ENCODE measurements around the gene SOX5. TPM values are rescaled to one million over a fixed set of nuclear protein-coding genes. Genes with fewer than 3 reads are reported as not detected.

SOX5 gene
- total and polyA plus RNA-seq, 2 donors: 0.64 to 2.0 TPM

DNA sequence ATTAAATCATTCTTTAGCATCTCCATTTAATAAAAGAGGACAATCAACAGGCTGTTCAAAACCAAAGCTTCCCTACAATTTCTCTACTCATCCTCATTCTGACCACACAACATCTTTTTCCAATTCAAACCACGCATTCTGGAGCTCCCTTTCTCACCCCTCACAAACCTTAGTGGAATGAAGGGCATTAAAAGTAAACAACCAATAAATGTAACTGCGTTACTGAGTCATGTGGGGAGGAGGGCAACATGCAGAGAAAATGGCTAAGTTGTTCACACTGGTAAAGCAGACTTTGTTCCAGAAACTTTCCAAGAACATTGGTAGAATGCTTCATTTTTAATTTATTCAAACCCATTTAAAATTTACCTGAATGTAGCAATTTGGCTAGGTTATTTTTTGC, 19.6 kb downstream of the SOX5 start:
- no peak for DNase-seq (ENCODE audit: low read depth in 6 of 9, low spot score in 9 of 9)
- H3K27me3 ChIP-seq (ENCODE audit: control insufficient read depth in 2 of 2, insufficient read depth in 1 of 2, low read length in 1 of 2): no peaks in the 10 kb centered on the region
- no peak overlapping the region for H3K4me3 ChIP-seq (ENCODE audit: low read length in 2 of 2)
- no peaks in the 10 kb centered on the region for H3K9me3 ChIP-seq (ENCODE audit: control insufficient read depth in 2 of 2, insufficient read depth in 1 of 2, low read length in 1 of 2)
- WGBS: 94% methylated on average over 2 of the region's 2 CpGs
- no peaks in the 10 kb centered on the region for H3K36me3 ChIP-seq (ENCODE audit: control insufficient read depth in 2 of 2, insufficient read depth in 2 of 2, low read length in 1 of 2)
- no peak overlapping the region for H3K27ac ChIP-seq (ENCODE audit: low read depth in 1 of 2, low read length in 1 of 2)
- H3K4me1 ChIP-seq (ENCODE audit: control insufficient read depth in 2 of 2, insufficient read depth in 2 of 2, low read length in 2 of 2): no peaks in the 10 kb centered on the region

GRCh38 chr12:23927907-23928306, 21.6 kb downstream of the SOX5 start:
- no peak for DNase-seq (ENCODE audit: low read depth in 6 of 9, low spot score in 9 of 9)
- 89% methylated on average over 3 of the region's 3 CpGs for WGBS
- H3K4me1 ChIP-seq (ENCODE audit: control insufficient read depth in 2 of 2, insufficient read depth in 2 of 2, low read length in 2 of 2): no peaks in the 10 kb centered on the region
- no peaks in the 10 kb centered on the region for H3K9me3 ChIP-seq (ENCODE audit: control insufficient read depth in 2 of 2, insufficient read depth in 1 of 2, low read length in 1 of 2)
- H3K27me3 ChIP-seq (ENCODE audit: control insufficient read depth in 2 of 2, insufficient read depth in 1 of 2, low read length in 1 of 2): no peaks in the 10 kb centered on the region
- no peaks in the 10 kb centered on the region for H3K36me3 ChIP-seq (ENCODE audit: control insufficient read depth in 2 of 2, insufficient read depth in 2 of 2, low read length in 1 of 2)
- H3K27ac ChIP-seq (ENCODE audit: low read depth in 1 of 2, low read length in 1 of 2): no peak overlapping the region
- no peak overlapping the region for H3K4me3 ChIP-seq (ENCODE audit: low read length in 2 of 2)

- Histone ChIP-seq H3K4me1 (ENCODE audit: control insufficient read depth in 2 of 2, insufficient read depth in 2 of 2, low read length in 2 of 2) (no peaks in the 10 kb centered on the region), H3K9me3 (ENCODE audit: control insufficient read depth in 2 of 2, insufficient read depth in 1 of 2, low read length in 1 of 2) (no peaks in the 10 kb centered on the region), H3K36me3 (ENCODE audit: control insufficient read depth in 2 of 2, insufficient read depth in 2 of 2, low read length in 1 of 2) (no peaks in the 10 kb centered on the region), H3K27me3 (ENCODE audit: control insufficient read depth in 2 of 2, insufficient read depth in 1 of 2, low read length in 1 of 2) (no peaks in the 10 kb centered on the region), H3K4me3 (ENCODE audit: low read length in 2 of 2) (no peak overlapping the region), H3K27ac (ENCODE audit: low read depth in 1 of 2, low read length in 1 of 2) (no peak overlapping the region)
- no peak for DNase-seq (ENCODE audit: low read depth in 6 of 9, low spot score in 9 of 9)
- WGBS: 86% methylated on average over 5 of the region's 5 CpGs
Observed at GRCh38 chr12:23921099-23921856, 28.2 kb downstream of the SOX5 start.

DNA sequence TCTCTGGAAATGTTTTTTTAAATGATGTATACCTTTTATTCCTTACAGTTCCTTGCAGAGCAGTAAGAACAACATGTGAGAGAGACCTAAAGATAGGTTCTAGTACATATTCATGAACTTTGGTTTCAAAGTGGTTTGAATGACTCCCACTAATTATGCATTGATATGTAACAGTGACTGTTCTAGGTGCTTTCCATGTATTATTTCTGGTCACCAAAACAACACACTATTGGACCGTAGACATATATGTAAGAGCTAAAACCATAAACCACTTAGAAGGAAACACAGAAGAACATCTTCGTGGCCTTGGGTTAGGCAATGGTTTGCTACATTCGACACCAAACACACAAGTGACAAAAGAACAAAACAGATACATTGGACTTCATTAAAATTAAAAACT, 37.9 kb downstream of the SOX5 start:
- Histone ChIP-seq H3K27ac (ENCODE audit: low read depth in 1 of 2, low read length in 1 of 2) (no peak overlapping the region), H3K36me3 (ENCODE audit: control insufficient read depth in 2 of 2, insufficient read depth in 2 of 2, low read length in 1 of 2) (no peaks in the 10 kb centered on the region)
- 96% methylated on average over 3 of the region's 3 CpGs for WGBS

GRCh38 chr12:23909551-23909950, 39.9 kb downstream of the SOX5 start:
- H3K36me3 ChIP-seq (ENCODE audit: control insufficient read depth in 2 of 2, insufficient read depth in 2 of 2, low read length in 1 of 2): no peaks in the 10 kb centered on the region
- no peak overlapping the region for H3K27ac ChIP-seq (ENCODE audit: low read depth in 1 of 2, low read length in 1 of 2)
- no peak for DNase-seq (ENCODE audit: low read depth in 6 of 9, low spot score in 9 of 9)
- no peaks in the 10 kb centered on the region for H3K4me1 ChIP-seq (ENCODE audit: control insufficient read depth in 2 of 2, insufficient read depth in 2 of 2, low read length in 2 of 2)
- no peak overlapping the region for H3K4me3 ChIP-seq (ENCODE audit: low read length in 2 of 2)
- no peaks in the 10 kb centered on the region for H3K9me3 ChIP-seq (ENCODE audit: control insufficient read depth in 2 of 2, insufficient read depth in 1 of 2, low read length in 1 of 2)
- no peaks in the 10 kb centered on the region for H3K27me3 ChIP-seq (ENCODE audit: control insufficient read depth in 2 of 2, insufficient read depth in 1 of 2, low read length in 1 of 2)
- WGBS: 91% methylated on average over 1 of the region's 1 CpG

More for the DNA sequence above, 37.9 kb downstream of the SOX5 start:
- Histone ChIP-seq H3K4me3 (ENCODE audit: low read length in 2 of 2) (no peak overlapping the region), H3K27me3 (ENCODE audit: control insufficient read depth in 2 of 2, insufficient read depth in 1 of 2, low read length in 1 of 2) (no peaks in the 10 kb centered on the region), H3K9me3 (ENCODE audit: control insufficient read depth in 2 of 2, insufficient read depth in 1 of 2, low read length in 1 of 2) (no peaks in the 10 kb centered on the region), H3K4me1 (ENCODE audit: control insufficient read depth in 2 of 2, insufficient read depth in 2 of 2, low read length in 2 of 2) (no peaks in the 10 kb centered on the region)
- DNase-seq (ENCODE audit: low read depth in 6 of 9, low spot score in 9 of 9): no peak

DNA sequence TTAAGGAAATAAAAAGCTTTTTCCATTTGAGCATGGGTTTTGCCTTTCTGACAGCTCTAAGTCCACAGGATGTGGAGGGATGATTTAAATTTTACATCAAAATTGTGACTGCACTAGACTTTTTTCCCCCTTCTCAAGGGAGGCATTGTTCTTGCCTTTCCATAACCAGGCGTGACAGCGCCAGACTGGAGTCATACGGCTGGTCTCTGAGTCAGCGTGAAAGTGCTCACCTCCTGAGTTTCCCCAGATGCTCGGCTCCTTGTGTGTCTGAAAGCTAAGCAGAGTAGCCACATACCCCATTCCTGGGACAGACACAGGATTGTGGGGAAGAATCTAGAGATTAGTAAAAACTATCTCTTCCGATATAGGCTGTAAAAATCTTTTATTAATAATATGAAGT, 43.1 kb downstream of the SOX5 start:
- WGBS: 93% methylated on average over 6 of the region's 6 CpGs
- Histone ChIP-seq H3K27me3 (ENCODE audit: control insufficient read depth in 2 of 2, insufficient read depth in 1 of 2, low read length in 1 of 2) (no peaks in the 10 kb centered on the region), H3K9me3 (ENCODE audit: control insufficient read depth in 2 of 2, insufficient read depth in 1 of 2, low read length in 1 of 2) (no peaks in the 10 kb centered on the region), H3K4me3 (ENCODE audit: low read length in 2 of 2) (no peak overlapping the region), H3K27ac (ENCODE audit: low read depth in 1 of 2, low read length in 1 of 2) (no peak overlapping the region), H3K36me3 (ENCODE audit: control insufficient read depth in 2 of 2, insufficient read depth in 2 of 2, low read length in 1 of 2) (no peaks in the 10 kb centered on the region), H3K4me1 (ENCODE audit: control insufficient read depth in 2 of 2, insufficient read depth in 2 of 2, low read length in 2 of 2) (no peaks in the 10 kb centered on the region)
- DNase-seq (ENCODE audit: low read depth in 6 of 9, low spot score in 9 of 9): no peak

DNA sequence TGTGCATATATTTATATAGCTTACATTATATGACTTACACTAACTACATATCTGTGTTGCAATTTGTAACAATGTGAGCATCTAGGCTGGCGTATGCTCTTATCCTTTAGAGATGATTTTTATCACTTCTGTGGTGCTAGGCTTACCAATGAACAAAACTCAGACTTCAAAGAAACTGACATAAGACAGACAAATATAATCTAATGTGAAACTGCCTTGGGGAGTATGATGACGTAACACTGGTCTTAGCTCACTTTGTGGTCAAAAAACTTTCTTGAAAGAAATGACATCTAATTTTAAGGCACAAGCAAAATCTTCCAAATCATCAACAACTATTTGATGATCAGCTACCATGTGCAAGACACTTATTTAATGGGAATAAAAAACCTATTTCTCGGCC, 50.0 kb downstream of the SOX5 start:
- no peak overlapping the region for H3K4me3 ChIP-seq (ENCODE audit: low read length in 2 of 2)
- no peaks in the 10 kb centered on the region for H3K4me1 ChIP-seq (ENCODE audit: control insufficient read depth in 2 of 2, insufficient read depth in 2 of 2, low read length in 2 of 2)
- no peak for DNase-seq (ENCODE audit: low read depth in 6 of 9, low spot score in 9 of 9)
- no peaks in the 10 kb centered on the region for H3K9me3 ChIP-seq (ENCODE audit: control insufficient read depth in 2 of 2, insufficient read depth in 1 of 2, low read length in 1 of 2)
- H3K27ac ChIP-seq (ENCODE audit: low read depth in 1 of 2, low read length in 1 of 2): no peak overlapping the region
- no peaks in the 10 kb centered on the region for H3K36me3 ChIP-seq (ENCODE audit: control insufficient read depth in 2 of 2, insufficient read depth in 2 of 2, low read length in 1 of 2)
- 92% methylated on average over 3 of the region's 3 CpGs for WGBS
- no peaks in the 10 kb centered on the region for H3K27me3 ChIP-seq (ENCODE audit: control insufficient read depth in 2 of 2, insufficient read depth in 1 of 2, low read length in 1 of 2)

DNA sequence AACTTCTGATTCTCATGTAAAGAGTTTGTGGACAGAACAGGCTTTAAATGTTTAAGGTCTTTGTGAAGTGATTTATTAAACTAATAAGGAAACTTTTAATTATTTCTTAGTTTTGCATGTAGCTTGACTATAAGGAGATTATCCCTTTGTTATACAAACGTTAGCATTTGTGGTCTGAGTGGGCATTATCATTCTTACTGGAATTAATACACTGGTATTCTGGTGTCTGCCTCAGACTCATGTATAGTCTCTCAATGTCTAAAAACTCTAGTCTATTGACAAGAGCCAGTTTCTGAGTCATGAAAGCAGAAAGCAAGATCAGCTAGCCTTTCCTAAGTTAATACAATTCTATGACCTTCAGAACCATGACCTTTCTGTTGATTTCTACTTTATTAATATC, 51.3 kb downstream of the SOX5 start:
- WGBS: 96% methylated on average over 1 of the region's 1 CpG
- H3K27ac ChIP-seq (ENCODE audit: low read depth in 1 of 2, low read length in 1 of 2): no peak overlapping the region
- H3K4me3 ChIP-seq (ENCODE audit: low read length in 2 of 2): no peak overlapping the region
- DNase-seq (ENCODE audit: low read depth in 6 of 9, low spot score in 9 of 9): no peak
- no peaks in the 10 kb centered on the region for H3K9me3 ChIP-seq (ENCODE audit: control insufficient read depth in 2 of 2, insufficient read depth in 1 of 2, low read length in 1 of 2)
- no peaks in the 10 kb centered on the region for H3K27me3 ChIP-seq (ENCODE audit: control insufficient read depth in 2 of 2, insufficient read depth in 1 of 2, low read length in 1 of 2)
- no peaks in the 10 kb centered on the region for H3K4me1 ChIP-seq (ENCODE audit: control insufficient read depth in 2 of 2, insufficient read depth in 2 of 2, low read length in 2 of 2)
- no peaks in the 10 kb centered on the region for H3K36me3 ChIP-seq (ENCODE audit: control insufficient read depth in 2 of 2, insufficient read depth in 2 of 2, low read length in 1 of 2)

DNA sequence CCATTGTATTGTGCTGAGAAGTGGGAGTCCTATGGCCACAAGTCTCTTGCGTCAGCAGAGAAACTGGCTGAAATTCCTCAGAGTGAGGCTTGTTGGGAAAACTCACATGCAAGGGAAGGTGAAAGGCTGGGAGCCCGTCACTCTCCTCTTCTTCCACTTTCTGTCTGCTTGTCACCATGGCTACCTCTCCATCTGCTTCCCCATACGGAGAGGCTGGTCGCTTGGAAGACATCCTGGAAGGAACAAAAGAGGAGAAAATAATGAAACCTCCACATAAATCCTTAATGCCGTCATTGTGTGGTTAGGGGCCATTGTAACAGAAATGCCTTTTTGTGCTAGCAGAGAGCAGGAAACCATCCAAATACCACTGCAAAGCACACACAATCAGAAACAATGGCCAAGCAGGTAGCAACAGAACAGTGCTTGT, 53.7 kb downstream of the SOX5 start:
- Histone ChIP-seq H3K27ac (ENCODE audit: low read depth in 1 of 2, low read length in 1 of 2) (no peak overlapping the region), H3K4me3 (ENCODE audit: low read length in 2 of 2) (no peak overlapping the region), H3K9me3 (ENCODE audit: control insufficient read depth in 2 of 2, insufficient read depth in 1 of 2, low read length in 1 of 2) (no peaks in the 10 kb centered on the region), H3K4me1 (ENCODE audit: control insufficient read depth in 2 of 2, insufficient read depth in 2 of 2, low read length in 2 of 2) (no peaks in the 10 kb centered on the region), H3K27me3 (ENCODE audit: control insufficient read depth in 2 of 2, insufficient read depth in 1 of 2, low read length in 1 of 2) (no peaks in the 10 kb centered on the region), H3K36me3 (ENCODE audit: control insufficient read depth in 2 of 2, insufficient read depth in 2 of 2, low read length in 1 of 2) (no peaks in the 10 kb centered on the region)
- no peak for DNase-seq (ENCODE audit: low read depth in 6 of 9, low spot score in 9 of 9)
- 56% methylated on average over 5 of the region's 5 CpGs for WGBS

Data from thymus (tissue), 11 donors.